ACHN (cell line): Measurements from ENCODE around the gene PDGFB.

Experiments
- DNase-seq: peaks from one replicate; pipeline ENCODE4 v3.0.0-alpha.2; 2015
- in situ Hi-C: cut with HindIII; loops from 2 replicates; pipeline ENCODE4 v1.10.0; 2017; ENCODE audit warnings: low sequenced_read_pairs, low pct_ligation_motif_present, low pct_unique_long_range_greater_than_20kb

PDGFB gene

GRCh38 chr22:39244496-39245129 lies at the start of gene PDGFB:
TSS of gene PDGFB (minus strand) at chr22:39244982. CDS start at chr22:39243963, 1,019 bp downstream.
- in situ Hi-C loops = no loop called here
- DNase-seq = peak; percentile 78

- no peak for DNase-seq
- in situ Hi-C loops = no loop called here
Observed at GRCh38 chr22:39293766-39294368, 49.1 kb upstream of the PDGFB start.

- in situ Hi-C loops = no loop called here
- peak; percentile 97 for DNase-seq
Observed at GRCh38 chr22:39292561-39293074, 47.8 kb upstream of the PDGFB start.

GRCh38 chr22:39292031-39292462 lies 47.3 kb upstream of the PDGFB start:
- peak; percentile 66 for DNase-seq
- in situ Hi-C loops = no loop called here

GRCh38 chr22:39291523-39291922 lies 46.7 kb upstream of the PDGFB start:
- peak; percentile 29 for DNase-seq
- in situ Hi-C loops = no loop called here

GRCh38 chr22:39290724-39291161 lies 46.0 kb upstream of the PDGFB start:
- peak; percentile 87 for DNase-seq
- in situ Hi-C loops = no loop called here

- in situ Hi-C loops = no loop called here
- DNase-seq = no peak
Observed at GRCh38 chr22:39289975-39290720, 45.4 kb upstream of the PDGFB start.

- in situ Hi-C loops = no loop called here
- peak; percentile 79 for DNase-seq
Observed at GRCh38 chr22:39289533-39289932, 44.8 kb upstream of the PDGFB start.

- in situ Hi-C loops = no loop called here
Observed at GRCh38 chr22:39288135-39288898, 43.5 kb upstream of the PDGFB start.

GRCh38 chr22:39287076-39287725 lies 42.4 kb upstream of the PDGFB start:
- no peak for DNase-seq
- in situ Hi-C loops = no loop called here

More at GRCh38 chr22:39288135-39288898, 43.5 kb upstream of the PDGFB start:
- DNase-seq = no peak

- no peak for DNase-seq
- in situ Hi-C loops = no loop called here
Observed at GRCh38 chr22:39284983-39285382, 40.2 kb upstream of the PDGFB start.

GRCh38 chr22:39284142-39284980 lies 39.6 kb upstream of the PDGFB start:
- DNase-seq = no peak
- in situ Hi-C loops = no loop called here

GRCh38 chr22:39283322-39284141 lies 38.8 kb upstream of the PDGFB start:
- in situ Hi-C loops = no loop called here
- DNase-seq = peak; percentile 95

- no peak for DNase-seq
- in situ Hi-C loops = no loop called here
Observed at GRCh38 chr22:39282645-39283321, 38.0 kb upstream of the PDGFB start.

GRCh38 chr22:39281126-39281525 lies 36.3 kb upstream of the PDGFB start:
- in situ Hi-C loops = no loop called here
- DNase-seq = no peak

GRCh38 chr22:39280250-39280649 lies 35.5 kb upstream of the PDGFB start:
- no peak for DNase-seq
- in situ Hi-C loops = no loop called here
